Measurements from ENCODE around the gene NCKAP1. TPM values are rescaled to one million over a fixed set of nuclear protein-coding genes. Genes with fewer than 3 reads are reported as not detected.

NCKAP1 gene
- total and polyA plus RNA-seq, 10 of the 15 experiments (the other 5 are each of a cell fraction or from before 2014, with no cell fraction given): 0.11 to 1.5 (median 0.52) TPM

- in situ Hi-C loops (cut with MboI) (no loop called here), intact Hi-C loops (cut with micrococcal nuclease; ENCODE audit: unreplicated experiment) (no loop called here)
Observed at GRCh38 chr2:183021613-183022012, 16.6 kb downstream of the NCKAP1 start.

More at GRCh38 chr2:183021613-183022012, 16.6 kb downstream of the NCKAP1 start:
- ChIA-PET POLR2A (no interaction called here), CTCF (interaction anchor here (1.3 kb wide), 1 partner anchor 10 kb away, joined by 3 read pairs; no protein-coding TSS in a partner anchor), RAD21 (ENCODE audit: unreplicated experiment) (no interaction called here), SMC1A (ENCODE audit: uncharacterized antibody, unreplicated experiment) (interaction anchor here (0.8 kb wide), 1 partner anchor 191 kb away, joined by 5 read pairs; no protein-coding TSS in a partner anchor)
- no peak overlapping the region for H3K4me2 ChIP-seq (ENCODE audit: control insufficient read depth, insufficient read depth)
- peak; percentile 7 for FAIRE-seq
- no peak overlapping the region for H3K4me3 ChIP-seq
- WGBS (ENCODE audit: insufficient coverage, insufficient replicate concordance, low lambda C conversion rate, missing lambda C conversion rate): 37% methylated on average over 2 of the region's 2 CpGs
- no peaks in the 10 kb centered on the region for H3K36me3 ChIP-seq (ENCODE audit: control insufficient read depth in 2 of 2, insufficient read depth in 2 of 2, low read length in 1 of 2)
- no TSS peak for BruUV-seq (replicated peaks)
- no peak overlapping the region for H3K27ac ChIP-seq (ENCODE audit: control insufficient read depth, insufficient read depth)
- no peaks in the 10 kb centered on the region for H3K79me2 ChIP-seq (ENCODE audit: control insufficient read depth, insufficient read depth, low read length)
- DNase-seq (ENCODE audit: low read depth, low spot score): no peak
- H3K9ac ChIP-seq (ENCODE audit: control insufficient read depth, insufficient read depth, low read length): no peak overlapping the region
- no peaks in the 10 kb centered on the region for H4K20me1 ChIP-seq (ENCODE audit: control insufficient read depth, insufficient read depth)
- ATAC-seq: no peak
- H3K27me3 ChIP-seq (replicated peaks in 1 of 2; ENCODE audit: control insufficient read depth in 2 of 2, insufficient read depth in 2 of 2, low read length in 1 of 2): no peaks in the 10 kb centered on the region
- TF ChIP-seq CREM (IDR thresholded peaks at IDR 0.05; ENCODE audit: low read depth) (no peak), NRF1 (conservative IDR thresholded peaks at IDR 0.05; ENCODE audit: low read depth, low read length) (no peak), WRNIP1 (IDR thresholded peaks at IDR 0.05; ENCODE audit: borderline replicate concordance, low read depth, low read length) (no peak), SUPT20H (IDR thresholded peaks at IDR 0.05; ENCODE audit: borderline replicate concordance, control insufficient read depth, low read depth, low read length) (no peak), TARDBP (IDR thresholded peaks at IDR 0.05; ENCODE audit: borderline replicate concordance) (no peak), SP1 (IDR thresholded peaks at IDR 0.05; ENCODE audit: low read depth, low read length) (no peak), RUNX3 (IDR thresholded peaks at IDR 0.05; ENCODE audit: low read length) (no peak), SREBF2 (IDR thresholded peaks at IDR 0.05; ENCODE audit: low read length) (no peak), SIX5 (IDR thresholded peaks at IDR 0.05; ENCODE audit: low read depth, low read length, severe bottlenecking) (no peak), IKZF1 (conservative IDR thresholded peaks at IDR 0.05) (no peak), NFXL1 (IDR thresholded peaks at IDR 0.05; ENCODE audit: borderline replicate concordance) (no peak), MXI1 (IDR thresholded peaks at IDR 0.05; ENCODE audit: low read depth, low read length) (no peak), GATAD2B (conservative IDR thresholded peaks at IDR 0.05; ENCODE audit: low read depth) (no peak), SMARCA5 (IDR thresholded peaks at IDR 0.05) (no peak)
- TF ChIP-seq, protein P1, sequence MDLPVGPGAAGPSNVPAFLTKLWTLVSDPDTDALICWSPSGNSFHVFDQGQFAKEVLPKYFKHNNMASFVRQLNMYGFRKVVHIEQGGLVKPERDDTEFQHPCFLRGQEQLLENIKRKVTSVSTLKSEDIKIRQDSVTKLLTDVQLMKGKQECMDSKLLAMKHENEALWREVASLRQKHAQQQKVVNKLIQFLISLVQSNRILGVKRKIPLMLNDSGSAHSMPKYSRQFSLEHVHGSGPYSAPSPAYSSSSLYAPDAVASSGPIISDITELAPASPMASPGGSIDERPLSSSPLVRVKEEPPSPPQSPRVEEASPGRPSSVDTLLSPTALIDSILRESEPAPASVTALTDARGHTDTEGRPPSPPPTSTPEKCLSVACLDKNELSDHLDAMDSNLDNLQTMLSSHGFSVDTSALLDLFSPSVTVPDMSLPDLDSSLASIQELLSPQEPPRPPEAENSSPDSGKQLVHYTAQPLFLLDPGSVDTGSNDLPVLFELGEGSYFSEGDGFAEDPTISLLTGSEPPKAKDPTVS (IDR thresholded peaks at IDR 0.05; ENCODE audit: low read depth, low read length): no peak
- TF ChIP-seq, protein P2, sequence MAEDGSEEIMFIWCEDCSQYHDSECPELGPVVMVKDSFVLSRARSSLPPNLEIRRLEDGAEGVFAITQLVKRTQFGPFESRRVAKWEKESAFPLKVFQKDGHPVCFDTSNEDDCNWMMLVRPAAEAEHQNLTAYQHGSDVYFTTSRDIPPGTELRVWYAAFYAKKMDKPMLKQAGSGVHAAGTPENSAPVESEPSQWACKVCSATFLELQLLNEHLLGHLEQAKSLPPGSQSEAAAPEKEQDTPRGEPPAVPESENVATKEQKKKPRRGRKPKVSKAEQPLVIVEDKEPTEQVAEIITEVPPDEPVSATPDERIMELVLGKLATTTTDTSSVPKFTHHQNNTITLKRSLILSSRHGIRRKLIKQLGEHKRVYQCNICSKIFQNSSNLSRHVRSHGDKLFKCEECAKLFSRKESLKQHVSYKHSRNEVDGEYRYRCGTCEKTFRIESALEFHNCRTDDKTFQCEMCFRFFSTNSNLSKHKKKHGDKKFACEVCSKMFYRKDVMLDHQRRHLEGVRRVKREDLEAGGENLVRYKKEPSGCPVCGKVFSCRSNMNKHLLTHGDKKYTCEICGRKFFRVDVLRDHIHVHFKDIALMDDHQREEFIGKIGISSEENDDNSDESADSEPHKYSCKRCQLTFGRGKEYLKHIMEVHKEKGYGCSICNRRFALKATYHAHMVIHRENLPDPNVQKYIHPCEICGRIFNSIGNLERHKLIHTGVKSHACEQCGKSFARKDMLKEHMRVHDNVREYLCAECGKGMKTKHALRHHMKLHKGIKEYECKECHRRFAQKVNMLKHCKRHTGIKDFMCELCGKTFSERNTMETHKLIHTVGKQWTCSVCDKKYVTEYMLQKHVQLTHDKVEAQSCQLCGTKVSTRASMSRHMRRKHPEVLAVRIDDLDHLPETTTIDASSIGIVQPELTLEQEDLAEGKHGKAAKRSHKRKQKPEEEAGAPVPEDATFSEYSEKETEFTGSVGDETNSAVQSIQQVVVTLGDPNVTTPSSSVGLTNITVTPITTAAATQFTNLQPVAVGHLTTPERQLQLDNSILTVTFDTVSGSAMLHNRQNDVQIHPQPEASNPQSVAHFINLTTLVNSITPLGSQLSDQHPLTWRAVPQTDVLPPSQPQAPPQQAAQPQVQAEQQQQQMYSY (CRISPR knock-in tag; IDR thresholded peaks at IDR 0.05): no peak
- no peaks in the 10 kb centered on the region for H3K4me1 ChIP-seq (ENCODE audit: control insufficient read depth, insufficient read depth, low read length)
- H3K9me3 ChIP-seq (replicated peaks; ENCODE audit: control insufficient read depth, insufficient read depth, low read length): no peaks in the 10 kb centered on the region
- no peak overlapping the region for H2AFZ ChIP-seq (ENCODE audit: control insufficient read depth, low read depth, low read length)
